Body of pancreas (tissue), 4 donors: Measurements from ENCODE around the gene TBX20.

Source experiments
- CTCF ChIP-seq, 7 experiments: fragments of 450-650 bp in 4 of 7; fragments of 200-600 bp in 3 of 7; sonication (generic) in 3 of 7; IDR thresholded peaks; one replicate each; pipeline ENCODE4 v1.5.1; 2016 to 2019; ENCODE audit warnings: antibody characterized with exemption in 7 of 7
- POLR2A ChIP-seq, 3 donors: fragments of 450-650 bp; IDR thresholded peaks; one replicate each; pipeline ENCODE4 v1.6.1; 2016; ENCODE audit warnings: antibody characterized with exemption in 3 of 3, mild to moderate bottlenecking in 2 of 3

DNA sequence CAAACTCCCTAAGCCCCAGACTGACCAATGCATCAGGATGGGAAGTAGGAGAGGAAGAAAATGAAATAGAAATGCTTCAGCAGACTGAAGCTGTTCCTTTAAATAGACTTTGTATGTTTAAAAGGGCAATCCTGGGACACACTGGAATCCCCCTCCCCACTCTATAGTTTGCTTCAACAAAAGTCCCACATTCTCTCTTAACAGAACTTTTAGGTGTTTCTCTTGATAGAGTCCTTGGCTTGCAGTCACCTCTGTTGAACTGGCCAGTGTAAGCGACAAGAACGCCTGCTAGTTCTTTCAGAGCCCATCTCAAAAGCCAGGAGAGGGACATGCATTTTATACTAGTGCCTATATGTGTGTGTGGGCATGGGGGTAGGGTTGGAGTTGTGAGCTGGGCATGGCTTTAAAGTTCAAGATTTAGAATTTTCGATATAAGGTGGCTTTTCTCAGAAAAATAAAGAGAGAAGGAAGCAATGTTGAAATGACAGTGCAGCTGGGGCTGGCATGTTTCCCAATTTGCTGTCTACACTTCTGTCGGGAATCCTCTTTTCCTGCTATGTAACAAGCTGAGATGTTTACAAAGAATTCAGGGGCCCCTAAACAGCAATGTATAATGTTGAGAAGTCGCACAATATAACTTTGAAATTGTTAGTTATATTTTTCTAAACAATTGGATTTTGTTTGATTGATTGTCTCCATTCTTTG, 2.1 kb downstream of the TBX20 start:
- TF ChIP-seq CTCF (IDR thresholded peaks at IDR 0.05) (no peak), POLR2A (IDR thresholded peaks at IDR 0.05) (no peak)
